Progenitor cell of endocrine pancreas (in vitro differentiated cells): ENCODE data around the gene DKK1. TPM values are rescaled to one million over a fixed set of nuclear protein-coding genes. Genes with fewer than 3 reads are reported as not detected.

ENCODE experiments used
- DNase-seq: peaks from one replicate; pipeline ENCODE4 v3.0.0; 2021; ENCODE audit warnings: low spot score; ENCODE audit not compliant: unreplicated experiment
- H3K27ac Mint-ChIP-seq: 2 replicates; pipeline ENCODE4 v1.8.0; 2021; ENCODE audit warnings: mild to moderate bottlenecking, moderate library complexity, mixed read lengths
- H3K27me3 Mint-ChIP-seq: 2 replicates; pipeline ENCODE4 v1.8.0; 2021; ENCODE audit warnings: mixed read lengths
- H3K36me3 Mint-ChIP-seq: 2 replicates; pipeline ENCODE4 v1.8.0; 2022; ENCODE audit warnings: mixed read lengths; ENCODE audit not compliant: insufficient read depth
- H3K4me1 Mint-ChIP-seq: 2 replicates; pipeline ENCODE4 v1.8.0; 2021; ENCODE audit warnings: low read depth, mixed read lengths
- H3K4me3 Mint-ChIP-seq: 2 replicates; pipeline ENCODE4 v1.8.0; 2021; ENCODE audit warnings: low read depth, mild to moderate bottlenecking, moderate library complexity, mixed read lengths
- H3K9me3 Mint-ChIP-seq: 2 replicates; pipeline ENCODE4 v1.8.0; 2021; ENCODE audit warnings: low read depth, mixed read lengths
- CTCF ChIP-seq: fragments of 200-600 bp; sonication (generic); IDR thresholded peaks from one replicate; pipeline ENCODE4 v1.5.0; 2021; ENCODE audit warnings: antibody characterized with exemption, mild to moderate bottlenecking; ENCODE audit not compliant: unreplicated experiment
- total RNA-seq: library from RNA; stranded (reverse); gene quantifications from 2 replicates; pipeline ENCODE4 v1.2.1, GENCODE V29; 2021

Gene DKK1
- total RNA-seq, 1 donor from 2014 or later: 2.5 TPM

GRCh38 chr10:52326382-52326781 is 12.3 kb downstream of the DKK1 start:
- Mint-ChIP-seq H3K27me3 (no peaks in the 10 kb centered on the region), H3K36me3 (no peaks in the 10 kb centered on the region), H3K4me3 (no peak overlapping the region), H3K9me3 (no peaks in the 10 kb centered on the region), H3K27ac (no peak overlapping the region), H3K4me1 (peaks cover 2% of the 10 kb centered on the region)
- TF ChIP-seq CTCF: no peak
- no peak for DNase-seq

DNA sequence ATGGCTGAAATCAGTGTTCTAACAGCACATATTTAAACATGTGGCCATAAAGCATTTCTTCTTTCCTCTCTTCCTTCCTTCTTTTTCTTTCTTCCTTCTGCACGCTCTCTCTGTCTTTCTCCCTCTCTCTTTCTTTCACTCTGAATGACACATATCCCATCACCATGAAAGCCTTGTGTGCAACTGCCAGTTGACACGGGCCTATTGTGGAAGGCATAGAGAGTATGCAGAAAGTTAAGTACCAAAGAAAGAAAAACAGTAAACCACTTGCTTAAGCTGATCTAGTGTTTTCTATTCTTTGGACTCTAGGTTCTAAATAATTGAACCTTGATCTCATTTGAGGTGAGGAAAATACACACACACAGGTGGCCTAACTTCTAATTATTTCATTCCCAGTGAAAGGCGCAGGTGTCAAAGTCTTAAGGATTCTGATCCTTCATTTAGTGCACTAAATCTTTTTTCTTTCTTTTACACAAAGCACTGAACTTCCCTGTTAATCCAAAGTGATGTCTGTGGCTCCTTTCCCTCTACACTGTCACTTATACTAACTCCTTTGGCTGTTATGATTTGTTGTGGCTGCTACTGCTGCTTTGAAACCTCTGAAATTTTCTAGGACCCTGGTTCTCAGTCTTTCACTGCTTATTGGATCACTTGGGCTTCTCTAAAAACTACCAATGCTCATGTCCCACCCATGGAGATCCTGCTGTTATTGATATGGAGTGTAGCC is 17.7 kb downstream of the DKK1 start:
- Mint-ChIP-seq H3K4me1 (peaks cover 15% of the 10 kb centered on the region), H3K27me3 (no peaks in the 10 kb centered on the region), H3K4me3 (no peak overlapping the region), H3K27ac (no peak overlapping the region), H3K9me3 (no peaks in the 10 kb centered on the region), H3K36me3 (no peaks in the 10 kb centered on the region)
- TF ChIP-seq CTCF: no peak
- DNase-seq: no peak

GRCh38 chr10:52332815-52333214 is 18.7 kb downstream of the DKK1 start:
- peaks cover 15% of the 10 kb centered on the region for H3K4me1 Mint-ChIP-seq
- H3K9me3 Mint-ChIP-seq: no peaks in the 10 kb centered on the region
- H3K27me3 Mint-ChIP-seq: peaks cover 5% of the 10 kb centered on the region
- TF ChIP-seq CTCF: no peak
- H3K36me3 Mint-ChIP-seq: no peaks in the 10 kb centered on the region
- H3K27ac Mint-ChIP-seq: no peak overlapping the region
- no peak for DNase-seq
- H3K4me3 Mint-ChIP-seq: no peak overlapping the region

- H3K4me1 Mint-ChIP-seq: peaks cover 13% of the 10 kb centered on the region
- H3K27me3 Mint-ChIP-seq: peaks cover 6% of the 10 kb centered on the region
- no peak overlapping the region for H3K27ac Mint-ChIP-seq
- TF ChIP-seq CTCF: no peak
- no peak for DNase-seq
- no peaks in the 10 kb centered on the region for H3K36me3 Mint-ChIP-seq
- H3K9me3 Mint-ChIP-seq: no peaks in the 10 kb centered on the region
- no peak overlapping the region for H3K4me3 Mint-ChIP-seq
Observed at GRCh38 chr10:52334595-52334994, 20.5 kb downstream of the DKK1 start.

DNA sequence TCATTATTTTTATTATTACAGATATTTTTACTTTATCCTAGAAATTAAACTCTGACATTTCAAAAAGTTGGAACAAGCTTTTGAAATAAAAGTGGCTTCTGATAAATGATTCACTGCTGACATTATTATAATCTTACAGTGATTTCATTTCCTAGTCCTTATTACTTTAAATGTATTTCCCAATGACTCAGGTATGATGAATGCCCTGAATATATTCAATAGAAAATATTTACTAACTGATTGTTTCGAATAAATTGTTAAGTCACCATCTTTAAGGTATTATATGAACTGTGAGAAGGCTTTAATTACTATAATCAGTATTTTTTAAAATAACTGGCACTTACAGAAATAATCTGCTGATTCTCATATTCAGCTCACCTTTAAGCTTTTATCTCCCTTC is 21.6 kb downstream of the DKK1 start:
- Mint-ChIP-seq H3K27me3 (peaks cover 6% of the 10 kb centered on the region), H3K4me3 (no peak overlapping the region), H3K36me3 (no peaks in the 10 kb centered on the region), H3K9me3 (no peaks in the 10 kb centered on the region), H3K27ac (no peak overlapping the region), H3K4me1 (peaks cover 13% of the 10 kb centered on the region)
- TF ChIP-seq CTCF: no peak
- DNase-seq: no peak
